GM18507 (cell line): ENCODE results near the gene PHKA2.

ENCODE experiments used
- DNase-seq: peaks from one replicate; pipeline ENCODE4 v3.0.0; 2011; ENCODE audit warnings: low read depth; ENCODE audit not compliant: insufficient read length; ENCODE audit errors: extremely low spot score
- FAIRE-seq: peaks from 2 replicates; lab custom pipeline; 2011; peaks lifted over from hg19 to GRCh38; lab: Jason Lieb, UNC

The PHKA2 gene

GRCh38 chrX:18893536-18893935, 90.4 kb downstream of the PHKA2 start:
- FAIRE-seq: no peak

GRCh38 chrX:18892899-18893298, 91.0 kb downstream of the PHKA2 start:
- no peak for FAIRE-seq

More at GRCh38 chrX:18893536-18893935, 90.4 kb downstream of the PHKA2 start:
- no peak for DNase-seq

GRCh38 chrX:18891548-18891945, 92.4 kb downstream of the PHKA2 start:
- DNase-seq (no peak), FAIRE-seq (no peak)

More at GRCh38 chrX:18892899-18893298, 91.0 kb downstream of the PHKA2 start:
- DNase-seq: no peak

- FAIRE-seq: no peak
- no peak for DNase-seq
These were observed 93.0 kb downstream of the PHKA2 start for GRCh38 chrX:18890724-18891547.

- DNase-seq (no peak), FAIRE-seq (no peak)
These were observed 93.9 kb downstream of the PHKA2 start for GRCh38 chrX:18890049-18890381.

- FAIRE-seq (no peak), DNase-seq (no peak)
These were observed 94.4 kb downstream of the PHKA2 start for GRCh38 chrX:18889346-18890048.

GRCh38 chrX:18888281-18888680, 95.6 kb downstream of the PHKA2 start:
- FAIRE-seq (no peak), DNase-seq (no peak)

- FAIRE-seq (no peak), DNase-seq (no peak)
These were observed 96.1 kb downstream of the PHKA2 start for GRCh38 chrX:18887825-18888212.

- FAIRE-seq (no peak), DNase-seq (no peak)
These were observed 96.6 kb downstream of the PHKA2 start for GRCh38 chrX:18887177-18887824.

GRCh38 chrX:18886344-18887161, 97.4 kb downstream of the PHKA2 start:
- peak; percentile 29 for DNase-seq
- FAIRE-seq: peak; percentile 92

- FAIRE-seq: no peak
- no peak for DNase-seq
These were observed 97.9 kb downstream of the PHKA2 start for GRCh38 chrX:18886005-18886343.

- FAIRE-seq (no peak), DNase-seq (no peak)
These were observed 98.4 kb downstream of the PHKA2 start for GRCh38 chrX:18885328-18886004.

GRCh38 chrX:18884916-18885315, 99.0 kb downstream of the PHKA2 start:
- DNase-seq (no peak), FAIRE-seq (no peak)

GRCh38 chrX:18883961-18884765, 99.8 kb downstream of the PHKA2 start:
- no peak for DNase-seq
- FAIRE-seq: no peak

- no peak for FAIRE-seq
- no peak for DNase-seq
These were observed 100.5 kb downstream of the PHKA2 start for GRCh38 chrX:18883234-18883960.

- no peak for DNase-seq
- FAIRE-seq: no peak
These were observed 104.8 kb downstream of the PHKA2 start for GRCh38 chrX:18879144-18879543.

GRCh38 chrX:18877469-18877868, 106.4 kb downstream of the PHKA2 start:
- no peak for FAIRE-seq
- DNase-seq: no peak
